H1 (cell line): ENCODE measurements around the gene TMEM45B. TPM values are rescaled to one million over a fixed set of nuclear protein-coding genes. Genes with fewer than 3 reads are reported as not detected.

Experiments used
- CTCF ChIA-PET: fragments of 300-600 bp; sonication (Branson Sonifier 250); formaldehyde crosslinking; loops from one replicate; lab custom pipeline; 2021; ENCODE audit not compliant: partially characterized antibody; lab: Charles Lee
- POLR2A ChIA-PET: fragments of 300-600 bp; sonication (Branson Sonifier 250); formaldehyde crosslinking; loops from one replicate; lab custom pipeline; 2021; ENCODE audit warnings: inconsistent platforms; ENCODE audit not compliant: partially characterized antibody; lab: Charles Lee
- DNase-seq, 2 experiments: peaks; one replicate each; pipeline versions ENCODE4 v3.0.0 to v3.0.0-alpha.2; 2010 to 2022; ENCODE audit warnings: low spot score in 2 of 2, low read depth in 1 of 2, mixed read lengths in 1 of 2
- FAIRE-seq: peaks from 2 replicates; lab custom pipeline; 2011; peaks lifted over from hg19 to GRCh38; lab: Jason Lieb, UNC
- H2AFZ ChIP-seq: 2 replicates; pipeline ENCODE4 v1.8.1; 2012; ENCODE audit warnings: low read length, inconsistent platforms
- H2AK5ac ChIP-seq: 2 replicates; pipeline ENCODE4 v1.6.1; 2013; ENCODE audit warnings: low read depth, low read length
- H2BK120ac ChIP-seq: replicated peaks from 2 replicates; pipeline ENCODE3; 2013; ENCODE audit warnings: low read depth, low read length, inconsistent platforms
- H2BK12ac ChIP-seq: 2 replicates; pipeline ENCODE4 v1.6.1; 2013; ENCODE audit warnings: low read depth, low read length
- H2BK15ac ChIP-seq: 2 replicates; pipeline ENCODE4 v1.6.1; 2013; ENCODE audit warnings: low read length
- H2BK20ac ChIP-seq: 2 replicates; pipeline ENCODE4 v1.6.1; 2013; ENCODE audit warnings: low read length
- H2BK5ac ChIP-seq: 2 replicates; pipeline ENCODE4 v1.6.1; 2013; ENCODE audit warnings: low read depth, low read length
- H3K14ac ChIP-seq: 2 replicates; pipeline ENCODE4 v1.6.1; 2013; ENCODE audit warnings: inconsistent platforms; ENCODE audit not compliant: insufficient read length
- H3K18ac ChIP-seq: 2 replicates; pipeline ENCODE4 v1.6.1; 2013; ENCODE audit warnings: low read length; ENCODE audit errors: extremely low read depth
- H3K23ac ChIP-seq: 2 replicates; pipeline ENCODE4 v1.6.1; 2013; ENCODE audit warnings: inconsistent platforms; ENCODE audit not compliant: insufficient read length
- H3K23me2 ChIP-seq: 2 replicates; pipeline ENCODE4 v1.6.1; 2013; ENCODE audit warnings: low read depth, low read length
- H3K27ac ChIP-seq: 2 replicates; pipeline ENCODE4 v1.6.1; 2011; ENCODE audit warnings: low read depth, low read length, inconsistent platforms
- H3K27me3 ChIP-seq, 4 experiments: replicated peaks in 1 of 4; 1 replicate in 1 of 4; 2 replicates in 3 of 4; pipeline versions ENCODE4 v1.6.1 to v1.8.1; 2011 to 2013; ENCODE audit warnings: low read length in 3 of 4, mild to moderate bottlenecking in 3 of 4, inconsistent platforms in 2 of 4, mixed read lengths in 2 of 4, moderate library complexity in 1 of 4; ENCODE audit not compliant: control insufficient read depth in 3 of 4, insufficient read depth in 3 of 4; ENCODE audit errors: extremely low read depth in 1 of 4
- H3K36me3 ChIP-seq, 4 experiments: 2 replicates each; pipeline versions ENCODE4 v1.6.1 to v1.8.1; 2011 to 2013; ENCODE audit warnings: mild to moderate bottlenecking in 4 of 4, low read length in 3 of 4, moderate library complexity in 2 of 4, control low read depth in 1 of 4, inconsistent platforms in 1 of 4; ENCODE audit not compliant: insufficient read depth in 4 of 4, control insufficient read depth in 2 of 4
- H3K4ac ChIP-seq: replicated peaks from 2 replicates; pipeline ENCODE3; 2013; ENCODE audit warnings: low read length, low read depth, mixed read lengths, inconsistent platforms; ENCODE audit not compliant: insufficient read length
- H3K4me1 ChIP-seq, 4 experiments: replicated peaks in 1 of 4; 1 replicate in 1 of 4; 2 replicates in 3 of 4; pipeline versions ENCODE4 v1.6.1 to v1.8.1; 2011 to 2013; ENCODE audit warnings: low read length in 3 of 4, inconsistent platforms in 2 of 4, mixed read lengths in 1 of 4; ENCODE audit not compliant: insufficient read depth in 4 of 4, control insufficient read depth in 3 of 4
- H3K4me2 ChIP-seq, 2 experiments: 2 replicates each; pipeline versions ENCODE4 v1.6.1 to v1.8.1; 2011 to 2013; ENCODE audit warnings: low read depth in 2 of 2, low read length in 2 of 2, control low read depth in 1 of 2, inconsistent platforms in 1 of 2, mild to moderate bottlenecking in 1 of 2; ENCODE audit not compliant: insufficient read depth in 1 of 2
- H3K4me3 ChIP-seq, 4 experiments: fragments of 200-600, 300-600 bp in 1 of 4; sonication (generic), shearing (Covaris generic), sonication (Bioruptor Twin) in 1 of 4; 2 replicates each; pipeline versions ENCODE4 v1.5.1 to v1.8.1; 2011 to 2016; ENCODE audit warnings: low read length in 4 of 4, low read depth in 3 of 4, control low read depth in 2 of 4, inconsistent platforms in 2 of 4, mild to moderate bottlenecking in 2 of 4, mixed read lengths in 1 of 4, moderate library complexity in 1 of 4; ENCODE audit not compliant: insufficient read depth in 2 of 4; ENCODE audit errors: extremely low read depth in 1 of 4
- H3K56ac ChIP-seq: replicated peaks from 2 replicates; pipeline ENCODE3; 2013; ENCODE audit warnings: low read depth, mild to moderate bottlenecking, mixed read lengths, low read length, inconsistent platforms; ENCODE audit not compliant: insufficient read length
- H3K79me1 ChIP-seq: 2 replicates; pipeline ENCODE4 v1.6.1; 2013; ENCODE audit warnings: low read depth, low read length, control low read depth
- H3K79me2 ChIP-seq, 2 experiments: 2 replicates each; pipeline versions ENCODE4 v1.6.1 to v1.8.1; 2012 to 2013; ENCODE audit warnings: low read length in 2 of 2, mild to moderate bottlenecking in 2 of 2, inconsistent platforms in 1 of 2; ENCODE audit not compliant: insufficient read depth in 2 of 2, control insufficient read depth in 1 of 2
- H3K9ac ChIP-seq, 4 experiments: replicated peaks in 1 of 4; 1 replicate in 1 of 4; 2 replicates in 3 of 4; pipeline versions ENCODE4 v1.6.1 to v1.8.1; 2011 to 2013; ENCODE audit warnings: low read depth in 3 of 4, low read length in 3 of 4, control low read depth in 2 of 4, mild to moderate bottlenecking in 2 of 4, moderate library complexity in 2 of 4, inconsistent platforms in 1 of 4; ENCODE audit errors: extremely low read depth in 1 of 4
- H3K9me3 ChIP-seq, 2 experiments: 2 replicates each; pipeline versions ENCODE4 v1.6.1 to v1.8.1; 2012 to 2013; ENCODE audit warnings: mild to moderate bottlenecking in 2 of 2, moderate library complexity in 2 of 2, control low read depth in 1 of 2, inconsistent platforms in 1 of 2, low read depth in 1 of 2, low read length in 1 of 2, mixed read lengths in 1 of 2; ENCODE audit not compliant: insufficient read depth in 2 of 2
- H4K20me1 ChIP-seq, 2 experiments: replicated peaks in 1 of 2; 2 replicates each; pipeline versions ENCODE3 to v1.8.1; 2011 to 2013; ENCODE audit warnings: inconsistent platforms in 2 of 2, low read length in 2 of 2, mild to moderate bottlenecking in 1 of 2; ENCODE audit not compliant: insufficient read depth in 2 of 2, control insufficient read depth in 1 of 2
- H4K5ac ChIP-seq: 2 replicates; pipeline ENCODE4 v1.6.1; 2013; ENCODE audit warnings: low read length, low read depth, mixed read lengths, inconsistent platforms; ENCODE audit not compliant: insufficient read length
- H4K8ac ChIP-seq: 2 replicates; pipeline ENCODE4 v1.8.0; 2013; ENCODE audit warnings: mild to moderate bottlenecking, moderate library complexity, low read length, inconsistent platforms; ENCODE audit not compliant: insufficient read depth; ENCODE audit errors: extremely low read depth
- H4K91ac ChIP-seq: replicated peaks from 2 replicates; pipeline ENCODE3; 2013; ENCODE audit warnings: low read length, mixed read lengths, inconsistent platforms; ENCODE audit not compliant: insufficient read length
- FOSL1 ChIP-seq: IDR thresholded peaks from 2 replicates; pipeline ENCODE4 v1.6.1; 2011; ENCODE audit warnings: mild to moderate bottlenecking, low read depth, low read length, moderate library complexity; ENCODE audit not compliant: insufficient read depth
- RAD21 ChIP-seq, 2 experiments: IDR thresholded peaks in 1 of 2; conservative IDR thresholded peaks in 1 of 2; 2 replicates each; pipeline ENCODE4 v1.6.1; 2011; ENCODE audit warnings: low read depth in 2 of 2, low read length in 2 of 2, improper control_type of control experiment in 1 of 2, inconsistent platforms in 1 of 2, mild to moderate bottlenecking in 1 of 2, moderate library complexity in 1 of 2
- RNF2 ChIP-seq: fragments of 200-900, 300-1000 bp; sonication (generic); IDR thresholded peaks from 2 replicates; pipeline ENCODE4 v1.7.1; 2016; ENCODE audit warnings: borderline replicate concordance, low read depth, mild to moderate bottlenecking, antibody characterized with exemption, low read length; ENCODE audit not compliant: poor library complexity, severe bottlenecking; ENCODE audit errors: missing control alignments
- SAP30 ChIP-seq: fragments of 300-600 bp; sonication (generic); IDR thresholded peaks from 2 replicates; pipeline ENCODE4 v1.7.1; 2012; ENCODE audit warnings: low read length, moderate library complexity, mild to moderate bottlenecking, inconsistent platforms; ENCODE audit not compliant: insufficient read depth, insufficient replicate concordance
- SIN3A ChIP-seq, 2 experiments: IDR thresholded peaks in 1 of 2; conservative IDR thresholded peaks in 1 of 2; 2 replicates each; pipeline ENCODE4 v1.6.1; 2011 to 2012; ENCODE audit warnings: low read length in 2 of 2, improper control_type of control experiment in 1 of 2, low read depth in 1 of 2, mild to moderate bottlenecking in 1 of 2
- SP2 ChIP-seq: IDR thresholded peaks from 2 replicates; pipeline ENCODE4 v1.6.1; 2012; ENCODE audit warnings: mild to moderate bottlenecking, low read length, inconsistent platforms
- WGBS, 2 experiments: shearing (Covaris generic) in 1 of 2; methylation state at CpG; one replicate each; pipeline versions ENCODE4 v1.1.6 to v1.1.7; 2013 to 2015; ENCODE audit warnings: low lambda C conversion rate in 2 of 2, mixed read lengths in 2 of 2, inconsistent platforms in 1 of 2, low coverage in 1 of 2, missing lambda C conversion rate in 1 of 2; ENCODE audit not compliant: insufficient replicate concordance in 2 of 2, insufficient coverage in 1 of 2, insufficient read length in 1 of 2; ENCODE audit errors: extremely low coverage in 1 of 2, missing lambda C conversion rate in 1 of 2; 5-methylcytosine and 5-hydroxymethylcytosine counted together
- polyA plus RNA-seq, 7 experiments: library from polyadenylated mRNA; depleted of rRNA in 3 of 7; stranded (reverse) in 5 of 7; unstranded in 2 of 7; fragments of >200 nt in 5 of 7; fragments of 200-250 nt in 2 of 7; gene quantifications; 1 replicate in 5 of 7; 2 replicates in 1 of 7; 4 replicates in 1 of 7; pipeline versions ENCODE4 v1.2.1 to v1.2.3, GENCODE V29; 2011 to 2013; ENCODE audit warnings: missing spikeins in 2 of 7, mixed read lengths in 2 of 7
- total RNA-seq: library from RNA; stranded (reverse); fragmentation: NEBNext Ultra II Directional; extraction: Animal tissue kit (Norgen Biotek cat#: 25700); gene quantifications from 2 replicates; pipeline ENCODE4 v1.2.1, GENCODE V29; 2021
- TF ChIP-seq, protein P1 (sequence below), 3 experiments: IDR thresholded peaks; 1 replicate in 2 of 3; 2 replicates in 1 of 3; pipeline versions ENCODE4 v1.5.1 to v1.6.1; 2011; ENCODE audit warnings: low read length in 3 of 3, mild to moderate bottlenecking in 3 of 3, inconsistent platforms in 2 of 3, low read depth in 1 of 3, moderate library complexity in 1 of 3; ENCODE audit not compliant: insufficient read depth in 1 of 3; ENCODE audit errors: control extremely low read depth in 1 of 3
- TF ChIP-seq, protein P2 (sequence below): IDR thresholded peaks from 2 replicates; pipeline ENCODE4 v1.6.1; 2011; ENCODE audit warnings: low read depth, mild to moderate bottlenecking, low read length; ENCODE audit not compliant: insufficient read depth

Gene TMEM45B
- total and polyA plus RNA-seq, 2 of the 8 experiments (the other 6 are each of a cell fraction or from before 2014, with no cell fraction given): 0.23 TPM; not detected in 1

DNA sequence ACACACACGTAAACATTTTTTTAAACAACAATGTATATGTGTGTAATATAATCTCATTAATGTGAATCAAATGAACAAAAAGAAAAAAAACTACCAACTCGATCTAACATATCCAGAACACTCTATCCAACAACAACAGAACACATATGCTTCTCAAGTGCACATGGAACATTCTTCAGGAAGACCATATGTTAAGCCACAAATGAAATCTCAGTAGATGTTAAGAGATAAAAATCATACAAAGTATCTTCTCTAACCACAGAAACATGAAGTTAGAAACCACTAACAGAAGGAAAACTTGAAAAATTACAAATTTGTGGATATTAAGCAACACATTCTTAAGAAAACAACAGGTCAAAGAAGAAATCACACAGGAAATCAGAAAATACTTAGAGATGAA lies 25.5 kb upstream of the TMEM45B start:
- Histone ChIP-seq H3K18ac (no peak overlapping the region), H4K8ac (no peak overlapping the region), H3K4ac (no peak overlapping the region), H3K27ac (no peak overlapping the region), H3K4me3 (no peak overlapping the region), H2BK5ac (no peak overlapping the region), H3K9ac (no peak overlapping the region), H3K56ac (no peak overlapping the region), H2BK120ac (no peak overlapping the region), H3K23ac (no peak overlapping the region), H4K5ac (no peak overlapping the region), H4K91ac (no peak overlapping the region), H2BK12ac (no peak overlapping the region), H2AFZ (no peak overlapping the region), H3K79me2 (no peaks in the 10 kb centered on the region), H3K23me2 (no peaks in the 10 kb centered on the region), H3K27me3 (no peaks in the 10 kb centered on the region), H3K79me1 (no peaks in the 10 kb centered on the region), H2BK20ac (no peak overlapping the region), H3K4me2 (no peak overlapping the region), H3K4me1 (no peaks in the 10 kb centered on the region), H3K9me3 (peaks cover 2 to 7% of the 10 kb centered on the region in 2 experiments; a peak in 3 of 4 replicates), H2BK15ac (no peak overlapping the region), H3K14ac (no peak overlapping the region), H2AK5ac (no peak overlapping the region), H3K36me3 (no peaks in the 10 kb centered on the region), H4K20me1 (no peaks in the 10 kb centered on the region)
- CTCF ChIA-PET: no interaction called here
- no peak for FAIRE-seq
- DNase-seq: no peak
- WGBS, 2 experiments: 59% methylated on average over 2 of the region's 2 CpGs; no CpG with 5 or more reads in 1 of the 2 experiments
- TF ChIP-seq FOSL1 (no peak), SIN3A (conservative IDR thresholded peaks at IDR 0.05 in 1 of 2, IDR thresholded peaks at IDR 0.05 in 1 of 2; ENCODE audit: low read depth in 1 of 2, low read length in 2 of 2) (no peak), SAP30 (no peak), RNF2 (no peak), RAD21 (IDR thresholded peaks at IDR 0.05 in 1 of 2, conservative IDR thresholded peaks at IDR 0.05 in 1 of 2; ENCODE audit: low read depth in 2 of 2, low read length in 2 of 2) (no peak), SP2 (no peak)
- TF ChIP-seq, protein P1, sequence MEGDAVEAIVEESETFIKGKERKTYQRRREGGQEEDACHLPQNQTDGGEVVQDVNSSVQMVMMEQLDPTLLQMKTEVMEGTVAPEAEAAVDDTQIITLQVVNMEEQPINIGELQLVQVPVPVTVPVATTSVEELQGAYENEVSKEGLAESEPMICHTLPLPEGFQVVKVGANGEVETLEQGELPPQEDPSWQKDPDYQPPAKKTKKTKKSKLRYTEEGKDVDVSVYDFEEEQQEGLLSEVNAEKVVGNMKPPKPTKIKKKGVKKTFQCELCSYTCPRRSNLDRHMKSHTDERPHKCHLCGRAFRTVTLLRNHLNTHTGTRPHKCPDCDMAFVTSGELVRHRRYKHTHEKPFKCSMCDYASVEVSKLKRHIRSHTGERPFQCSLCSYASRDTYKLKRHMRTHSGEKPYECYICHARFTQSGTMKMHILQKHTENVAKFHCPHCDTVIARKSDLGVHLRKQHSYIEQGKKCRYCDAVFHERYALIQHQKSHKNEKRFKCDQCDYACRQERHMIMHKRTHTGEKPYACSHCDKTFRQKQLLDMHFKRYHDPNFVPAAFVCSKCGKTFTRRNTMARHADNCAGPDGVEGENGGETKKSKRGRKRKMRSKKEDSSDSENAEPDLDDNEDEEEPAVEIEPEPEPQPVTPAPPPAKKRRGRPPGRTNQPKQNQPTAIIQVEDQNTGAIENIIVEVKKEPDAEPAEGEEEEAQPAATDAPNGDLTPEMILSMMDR (IDR thresholded peaks at IDR 0.05; ENCODE audit: control extremely low read depth in 1 of 3, insufficient read depth in 1 of 3, low read depth in 1 of 3, low read length in 3 of 3): no peak
- TF ChIP-seq, protein P2, sequence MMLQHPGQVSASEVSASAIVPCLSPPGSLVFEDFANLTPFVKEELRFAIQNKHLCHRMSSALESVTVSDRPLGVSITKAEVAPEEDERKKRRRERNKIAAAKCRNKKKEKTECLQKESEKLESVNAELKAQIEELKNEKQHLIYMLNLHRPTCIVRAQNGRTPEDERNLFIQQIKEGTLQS: no peak
- POLR2A ChIA-PET: no interaction called here
